Fibroblast of lung (primary cell): ENCODE data around the gene TMEM14C. TPM values are rescaled to one million over a fixed set of nuclear protein-coding genes. Genes with fewer than 3 reads are reported as not detected.

Experiments used
- DNase-seq, 2 donors: peaks; one replicate each; pipeline versions ENCODE4 v3.0.0 to v3.0.0-alpha.2; 2010; ENCODE audit warnings: low read depth in 2 of 2
- H2AFZ ChIP-seq: 2 replicates; pipeline ENCODE4 v1.5.1; 2012; ENCODE audit warnings: low read length, control low read depth, inconsistent platforms
- H3K27ac ChIP-seq: 2 replicates; pipeline ENCODE4 v1.5.1; 2011; ENCODE audit warnings: low read length, control low read depth; ENCODE audit not compliant: insufficient read depth
- H3K27me3 ChIP-seq: 2 replicates; pipeline ENCODE4 v1.5.1; 2011; ENCODE audit warnings: mild to moderate bottlenecking, low read length; ENCODE audit not compliant: control insufficient read depth, insufficient read depth
- H3K36me3 ChIP-seq: 2 replicates; pipeline ENCODE4 v1.5.1; 2011; ENCODE audit warnings: low read length; ENCODE audit not compliant: control insufficient read depth, insufficient read depth
- H3K4me1 ChIP-seq: 2 replicates; pipeline ENCODE4 v1.5.1; 2011; ENCODE audit warnings: low read length; ENCODE audit not compliant: control insufficient read depth, insufficient read depth; ENCODE audit errors: extremely low read depth
- H3K4me2 ChIP-seq: 2 replicates; pipeline ENCODE4 v1.5.1; 2011; ENCODE audit warnings: low read length, control low read depth; ENCODE audit not compliant: insufficient read depth; ENCODE audit errors: extremely low read depth
- H3K4me3 ChIP-seq, 4 experiments: fragments of 200-600 bp in 1 of 4; sonication (generic) in 1 of 4; replicated peaks in 1 of 4; 2 replicates each; pipeline ENCODE4 v1.5.1; 2011 to 2016; ENCODE audit warnings: low read length in 4 of 4, low read depth in 3 of 4, mild to moderate bottlenecking in 3 of 4, control low read depth in 2 of 4, inconsistent platforms in 1 of 4, mixed read lengths in 1 of 4; ENCODE audit not compliant: insufficient read depth in 1 of 4; ENCODE audit errors: control extremely low read depth in 1 of 4
- H3K79me2 ChIP-seq: 2 replicates; pipeline ENCODE4 v1.5.1; 2012; ENCODE audit warnings: mild to moderate bottlenecking, low read length, inconsistent platforms; ENCODE audit not compliant: control insufficient read depth, insufficient read depth
- H3K9ac ChIP-seq: 2 replicates; pipeline ENCODE4 v1.5.1; 2011; ENCODE audit warnings: mild to moderate bottlenecking, low read length, control low read depth; ENCODE audit not compliant: insufficient read depth
- H3K9me3 ChIP-seq: 2 replicates; pipeline ENCODE4 v1.5.1; 2012; ENCODE audit warnings: low read depth, low read length; ENCODE audit not compliant: control insufficient read depth, insufficient read depth
- H4K20me1 ChIP-seq: 2 replicates; pipeline ENCODE4 v1.5.1; 2011; ENCODE audit warnings: low read length; ENCODE audit not compliant: control insufficient read depth, insufficient read depth; ENCODE audit errors: extremely low read depth
- CTCF ChIP-seq, 2 donors: IDR thresholded peaks in 1 of 2; conservative IDR thresholded peaks in 1 of 2; 1 replicate in 1 of 2; 2 replicates in 1 of 2; pipeline ENCODE4 v1.5.1; 2011 to 2012; ENCODE audit warnings: low read length in 2 of 2, control low read depth in 1 of 2, inconsistent platforms in 1 of 2, low read depth in 1 of 2, mild to moderate bottlenecking in 1 of 2
- EZH2 ChIP-seq: IDR thresholded peaks from 2 replicates; pipeline ENCODE4 v1.5.1; 2012; ENCODE audit warnings: low read length, control low read depth, mild to moderate bottlenecking; ENCODE audit errors: missing control alignments
- polyA plus RNA-seq, 2 donors: library from polyadenylated mRNA; depleted of rRNA in 1 of 2; stranded (reverse) in 1 of 2; unstranded in 1 of 2; fragments of >200 nt; gene quantifications; 2 replicates each; pipeline ENCODE4 v1.2.1, GENCODE V29; 2011 to 2012; ENCODE audit warnings: missing spikeins in 1 of 2
- total RNA-seq: library from RNA; depleted of rRNA; stranded (reverse); fragments of >200 nt; gene quantifications from 2 replicates; pipeline ENCODE4 v1.2.1, GENCODE V29; 2014

Gene TMEM14C
- total and polyA plus RNA-seq, 2 donors (not counting 1 experiment from before 2014, with no cell fraction given): 123 to 246 TPM

- Histone ChIP-seq H2AFZ (no peak overlapping the region), H3K36me3 (no peaks in the 10 kb centered on the region), H4K20me1 (no peaks in the 10 kb centered on the region), H3K4me3 (no peak overlapping the region), H3K9me3 (no peaks in the 10 kb centered on the region), H3K9ac (no peak overlapping the region), H3K4me1 (no peaks in the 10 kb centered on the region), H3K4me2 (no peak overlapping the region), H3K27ac (no peak overlapping the region), H3K79me2 (no peaks in the 10 kb centered on the region), H3K27me3 (no peaks in the 10 kb centered on the region)
- DNase-seq: no peak
- TF ChIP-seq CTCF (conservative IDR thresholded peaks at IDR 0.05 in 1 of 2, IDR thresholded peaks at IDR 0.05 in 1 of 2; ENCODE audit: low read depth in 1 of 2, low read length in 2 of 2) (no peak), EZH2 (no peak)
Measured at GRCh38 chr6:10769419-10769818, 46.5 kb downstream of the TMEM14C start.

DNA sequence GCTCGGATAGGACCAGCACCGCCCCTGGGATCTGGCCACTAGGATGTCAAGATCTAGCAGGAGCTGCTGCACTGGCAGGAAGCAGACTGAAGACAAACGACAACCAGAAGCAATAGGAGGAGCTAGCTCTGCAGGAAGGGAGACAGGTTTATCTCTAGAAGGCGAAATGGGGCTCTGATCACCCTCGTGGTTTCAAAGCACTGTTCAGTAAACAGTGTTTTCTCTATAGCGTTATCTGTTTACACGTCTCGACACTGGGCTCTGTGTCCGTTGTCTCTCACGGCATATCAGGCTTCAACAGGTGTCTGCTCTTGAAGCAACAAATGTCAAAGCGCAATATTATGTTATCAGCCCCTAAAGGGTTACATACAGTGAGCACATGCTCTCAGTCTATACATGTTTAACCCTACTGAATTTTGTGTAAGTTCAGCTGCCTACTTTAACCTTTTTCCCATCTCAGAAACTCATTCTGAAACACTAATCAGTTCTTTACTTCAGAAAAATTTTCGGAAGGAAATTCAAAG is 48.6 kb downstream of the TMEM14C start:
- no peak for TF ChIP-seq CTCF (conservative IDR thresholded peaks at IDR 0.05 in 1 of 2, IDR thresholded peaks at IDR 0.05 in 1 of 2; ENCODE audit: low read depth in 1 of 2, low read length in 2 of 2)
- no peak overlapping the region for H3K4me2 ChIP-seq
- H3K9ac ChIP-seq: no peak overlapping the region
- H3K27me3 ChIP-seq: no peaks in the 10 kb centered on the region
- H3K36me3 ChIP-seq: no peaks in the 10 kb centered on the region
- no peaks in the 10 kb centered on the region for H4K20me1 ChIP-seq
- no peaks in the 10 kb centered on the region for H3K79me2 ChIP-seq
- no peaks in the 10 kb centered on the region for H3K9me3 ChIP-seq
- no peak for DNase-seq
- H3K27ac ChIP-seq: no peak overlapping the region
- H2AFZ ChIP-seq: no peak overlapping the region
- H3K4me3 ChIP-seq: no peak overlapping the region
- no peaks in the 10 kb centered on the region for H3K4me1 ChIP-seq

GRCh38 chr6:10778230-10778629 is 55.4 kb downstream of the TMEM14C start:
- Histone ChIP-seq H3K36me3 (no peaks in the 10 kb centered on the region), H3K9ac (no peak overlapping the region), H3K4me1 (no peaks in the 10 kb centered on the region), H3K4me2 (no peak overlapping the region), H3K79me2 (no peaks in the 10 kb centered on the region), H3K9me3 (no peaks in the 10 kb centered on the region), H3K27me3 (no peaks in the 10 kb centered on the region), H2AFZ (no peak overlapping the region), H4K20me1 (no peaks in the 10 kb centered on the region), H3K27ac (no peak overlapping the region), H3K4me3 (no peak overlapping the region)
- no peak for DNase-seq
- TF ChIP-seq EZH2 (no peak), CTCF (conservative IDR thresholded peaks at IDR 0.05 in 1 of 2, IDR thresholded peaks at IDR 0.05 in 1 of 2; ENCODE audit: low read depth in 1 of 2, low read length in 2 of 2) (no peak)
